Loucy (cell line): ENCODE data around the gene TMED5.

ENCODE experiments used
- H2AFZ ChIP-seq: fragments of 200-600 bp; sonication (generic); 2 replicates; pipeline ENCODE4 v1.6.0; 2016; ENCODE audit warnings: antibody characterized with exemption, mild to moderate bottlenecking, low read length, moderate library complexity
- H3F3A ChIP-seq: fragments of 200-600 bp; 2 replicates; pipeline ENCODE4 v1.6.0; 2016; ENCODE audit warnings: antibody characterized with exemption, low read depth, mild to moderate bottlenecking
- H3K27me3 ChIP-seq: fragments of 200-600 bp; sonication (generic); 2 replicates; pipeline ENCODE4 v1.6.1; 2014; ENCODE audit warnings: low read length, mild to moderate bottlenecking; ENCODE audit not compliant: insufficient read depth, poor library complexity, severe bottlenecking
- H3K36me3 ChIP-seq: fragments of 200-600 bp; sonication (generic); 2 replicates; pipeline ENCODE4 v1.6.1; 2016; ENCODE audit warnings: low read length; ENCODE audit not compliant: insufficient read depth
- H3K4me1 ChIP-seq: fragments of 200-600 bp; sonication (generic); 2 replicates; pipeline ENCODE4 v1.5.1; 2014; ENCODE audit warnings: low read length, mild to moderate bottlenecking; ENCODE audit not compliant: insufficient read depth, poor library complexity, severe bottlenecking
- H3K4me2 ChIP-seq: fragments of 200-600 bp; sonication (generic); 2 replicates; pipeline ENCODE4 v1.6.0; 2014; ENCODE audit warnings: antibody characterized with exemption, low read length, low read depth, mild to moderate bottlenecking; ENCODE audit not compliant: poor library complexity, severe bottlenecking
- H3K4me3 ChIP-seq: fragments of 200-600 bp; sonication (generic); 2 replicates; pipeline ENCODE4 v1.5.1; 2014; ENCODE audit warnings: low read length, mild to moderate bottlenecking, mixed read lengths; ENCODE audit not compliant: poor library complexity, severe bottlenecking
- H3K79me2 ChIP-seq: fragments of 200-600 bp; sonication (generic); 2 replicates; pipeline ENCODE4 v1.6.1; 2014; ENCODE audit warnings: low read length; ENCODE audit not compliant: insufficient read depth
- H3K9ac ChIP-seq: fragments of 200-600 bp; sonication (generic); 2 replicates; pipeline ENCODE4 v1.6.0; 2014; ENCODE audit warnings: mild to moderate bottlenecking, low read depth, low read length, moderate library complexity; ENCODE audit not compliant: poor library complexity, severe bottlenecking
- H3K9me2 ChIP-seq: fragments of 200-600 bp; sonication (generic); replicated peaks from 2 replicates; pipeline ENCODE4 v1.6.1; 2016; ENCODE audit warnings: low read depth, low read length, mixed read lengths
- H3K9me3 ChIP-seq: fragments of 200-600 bp; sonication (generic); 2 replicates; pipeline ENCODE4 v1.6.1; 2014; ENCODE audit warnings: mild to moderate bottlenecking, antibody characterized with exemption, low read length, low read depth; ENCODE audit not compliant: insufficient read depth
- H4K20me1 ChIP-seq: fragments of 200-600 bp; sonication (generic); 2 replicates; pipeline ENCODE4 v1.6.0; 2014; ENCODE audit warnings: antibody characterized with exemption, low read length, mild to moderate bottlenecking; ENCODE audit not compliant: insufficient read depth, poor library complexity, severe bottlenecking
- EZH2phosphoT487 ChIP-seq: fragments of 200-600 bp; IDR thresholded peaks from 2 replicates; pipeline ENCODE4 v1.6.1; 2018; ENCODE audit warnings: antibody characterized with exemption, mild to moderate bottlenecking, moderate library complexity, borderline replicate concordance
- TF ChIP-seq, protein P1 (sequence below): fragments of 200-600 bp; sonication (generic); conservative IDR thresholded peaks from 2 replicates; pipeline ENCODE4 v1.5.1; 2014; ENCODE audit warnings: mild to moderate bottlenecking, antibody characterized with exemption, low read length

The TMED5 gene

DNA sequence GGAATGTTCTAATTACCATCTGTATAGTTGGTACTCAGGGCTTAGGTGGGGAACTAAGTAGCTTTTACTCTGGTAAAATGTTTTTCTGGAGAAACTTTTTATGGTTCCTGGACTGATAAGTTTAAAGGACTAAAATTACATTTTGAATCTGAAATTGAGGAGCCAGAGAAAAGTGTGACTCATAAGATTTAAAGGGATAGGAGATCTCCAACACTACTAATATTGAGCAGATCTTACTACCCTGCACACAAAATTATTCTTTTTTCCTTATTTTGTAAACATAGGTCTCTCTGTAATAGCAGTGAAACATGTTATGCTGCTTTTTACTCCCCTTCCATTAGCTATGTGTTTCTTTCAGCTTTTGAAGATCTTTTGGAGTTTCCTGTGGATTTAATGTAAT is 68.7 kb downstream of the TMED5 start:
- Histone ChIP-seq H2AFZ (no peak overlapping the region), H3K9me2 (no peaks in the 10 kb centered on the region), H3K4me1 (peaks cover 5% of the 10 kb centered on the region), H3K27me3 (no peaks in the 10 kb centered on the region), H3K9me3 (peaks cover 10% of the 10 kb centered on the region; the same call in 1 of the 2 replicates), H3F3A (no peaks in the 10 kb centered on the region), H3K4me3 (no peak overlapping the region), H3K36me3 (peaks cover 88% of the 10 kb centered on the region), H3K9ac (no peak overlapping the region), H4K20me1 (peaks cover 90% of the 10 kb centered on the region), H3K4me2 (no peak overlapping the region), H3K79me2 (peaks cover 84% of the 10 kb centered on the region)
- TF ChIP-seq EZH2phosphoT487, result no peak
- TF ChIP-seq, protein P1, sequence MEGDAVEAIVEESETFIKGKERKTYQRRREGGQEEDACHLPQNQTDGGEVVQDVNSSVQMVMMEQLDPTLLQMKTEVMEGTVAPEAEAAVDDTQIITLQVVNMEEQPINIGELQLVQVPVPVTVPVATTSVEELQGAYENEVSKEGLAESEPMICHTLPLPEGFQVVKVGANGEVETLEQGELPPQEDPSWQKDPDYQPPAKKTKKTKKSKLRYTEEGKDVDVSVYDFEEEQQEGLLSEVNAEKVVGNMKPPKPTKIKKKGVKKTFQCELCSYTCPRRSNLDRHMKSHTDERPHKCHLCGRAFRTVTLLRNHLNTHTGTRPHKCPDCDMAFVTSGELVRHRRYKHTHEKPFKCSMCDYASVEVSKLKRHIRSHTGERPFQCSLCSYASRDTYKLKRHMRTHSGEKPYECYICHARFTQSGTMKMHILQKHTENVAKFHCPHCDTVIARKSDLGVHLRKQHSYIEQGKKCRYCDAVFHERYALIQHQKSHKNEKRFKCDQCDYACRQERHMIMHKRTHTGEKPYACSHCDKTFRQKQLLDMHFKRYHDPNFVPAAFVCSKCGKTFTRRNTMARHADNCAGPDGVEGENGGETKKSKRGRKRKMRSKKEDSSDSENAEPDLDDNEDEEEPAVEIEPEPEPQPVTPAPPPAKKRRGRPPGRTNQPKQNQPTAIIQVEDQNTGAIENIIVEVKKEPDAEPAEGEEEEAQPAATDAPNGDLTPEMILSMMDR, result no peak

- H3K9me3 ChIP-seq, result peaks cover 10% of the 10 kb centered on the region; the same call in 1 of the 2 replicates
- H3F3A ChIP-seq, result no peaks in the 10 kb centered on the region
- H3K4me3 ChIP-seq, result no peak overlapping the region
- H3K79me2 ChIP-seq, result peaks cover 89% of the 10 kb centered on the region
- peaks cover 5% of the 10 kb centered on the region for H3K4me1 ChIP-seq
- peaks cover 93% of the 10 kb centered on the region for H4K20me1 ChIP-seq
- H3K9me2 ChIP-seq, result no peaks in the 10 kb centered on the region
- H2AFZ ChIP-seq, result no peak overlapping the region
- no peak overlapping the region for H3K9ac ChIP-seq
- no peak for TF ChIP-seq EZH2phosphoT487
- TF ChIP-seq, protein P1, result no peak
- H3K4me2 ChIP-seq, result no peak overlapping the region
- no peaks in the 10 kb centered on the region for H3K27me3 ChIP-seq
- peaks cover 88% of the 10 kb centered on the region for H3K36me3 ChIP-seq
These were observed 69.1 kb downstream of the TMED5 start for GRCh38 chr1:93111065-93111464.

DNA sequence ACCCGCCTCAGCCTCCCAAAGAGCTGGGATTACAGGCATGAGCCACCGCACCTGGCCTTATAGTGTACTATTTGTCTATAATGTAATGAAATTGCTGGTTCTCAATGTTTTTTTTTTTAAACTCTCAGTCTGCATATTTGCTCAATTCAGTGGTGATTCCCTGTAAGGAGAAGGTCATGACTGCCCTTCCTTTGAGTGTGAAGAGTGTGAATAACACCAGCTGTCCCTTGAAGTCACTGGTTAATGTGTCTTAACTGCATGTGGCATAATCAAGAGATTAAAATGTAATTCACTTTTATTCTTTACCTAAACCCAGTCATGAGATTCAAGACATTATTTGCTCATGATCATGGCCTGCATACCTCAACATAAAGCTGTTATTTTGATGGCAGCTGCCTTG is 70.6 kb downstream of the TMED5 start:
- peaks cover 10% of the 10 kb centered on the region; the same call in 1 of the 2 replicates for H3K9me3 ChIP-seq
- peaks cover 87% of the 10 kb centered on the region for H3K36me3 ChIP-seq
- H3K4me1 ChIP-seq, result peaks cover 5% of the 10 kb centered on the region
- no peak for TF ChIP-seq EZH2phosphoT487
- TF ChIP-seq, protein P1, result no peak
- no peaks in the 10 kb centered on the region for H3K27me3 ChIP-seq
- H3K9me2 ChIP-seq, result no peaks in the 10 kb centered on the region
- H3K4me3 ChIP-seq, result no peak overlapping the region
- no peak overlapping the region for H3K4me2 ChIP-seq
- no peaks in the 10 kb centered on the region for H3F3A ChIP-seq
- H3K79me2 ChIP-seq, result peaks cover 100% of the 10 kb centered on the region
- H3K9ac ChIP-seq, result no peak overlapping the region
- peaks cover 94% of the 10 kb centered on the region for H4K20me1 ChIP-seq
- H2AFZ ChIP-seq, result no peak overlapping the region
